ENCODE measurements around the gene RASGRP2. TPM values are rescaled to one million over a fixed set of nuclear protein-coding genes. Genes with fewer than 3 reads are reported as not detected.
"Not testable (repeated sequence)": the region's sequence is repeated elsewhere in the genome, so short reads cannot be mapped to it uniquely, and the experiment has no call there.

The RASGRP2 gene
- total RNA-seq, 1 donor from 2014 or later: not detected

- no peak overlapping the region for H3K4me3 ChIP-seq (ENCODE audit: low read depth, low read length)
- no peaks in the 10 kb centered on the region for H3K36me3 ChIP-seq (ENCODE audit: control insufficient read depth, insufficient read depth, low read length)
- DNase-seq (ENCODE audit: low read depth) (no peak), FAIRE-seq (no peak)
- TF ChIP-seq CTCF (IDR thresholded peaks at IDR 0.05; ENCODE audit: insufficient read depth, low read length, severe bottlenecking): no peak
- H3K27me3 ChIP-seq (ENCODE audit: control insufficient read depth, insufficient read depth, low read length): peaks cover 26% of the 10 kb centered on the region
Measured at GRCh38 chr11:64711138-64711955, 32.6 kb downstream of the RASGRP2 start.

DNA sequence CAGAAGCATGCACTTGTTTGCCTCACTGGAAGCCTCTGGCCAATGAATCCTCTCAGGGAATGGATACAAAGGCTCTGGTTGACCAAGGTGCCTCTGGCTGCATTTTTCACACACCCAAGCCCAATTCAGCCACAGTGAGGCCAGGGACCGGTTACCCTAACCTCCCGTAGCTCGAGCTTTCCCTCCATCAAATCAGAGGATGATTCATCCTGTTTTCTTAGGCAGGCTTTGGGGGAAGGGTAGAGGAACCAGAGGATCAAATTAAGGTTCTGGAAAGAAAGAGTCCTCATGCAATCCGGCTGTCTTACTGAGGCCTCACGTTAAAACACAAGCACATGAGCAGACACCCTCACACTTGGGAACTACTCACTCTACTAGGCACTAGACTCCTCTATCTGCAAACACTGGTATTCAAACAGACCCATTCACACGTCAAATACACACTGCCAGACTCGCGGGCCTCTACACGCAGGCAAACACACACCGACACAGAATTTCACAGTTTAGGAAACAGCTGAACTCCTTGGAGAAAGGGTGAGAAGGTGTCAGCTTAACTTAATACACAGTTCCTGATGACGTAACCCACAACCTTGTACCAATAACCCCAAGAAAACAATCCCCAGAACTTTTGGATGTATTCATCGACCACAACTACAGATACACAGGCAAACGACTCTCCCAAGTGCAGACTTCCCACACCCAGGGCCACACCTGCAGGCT, 33.4 kb downstream of the RASGRP2 start:
- peaks cover 24% of the 10 kb centered on the region for H3K27me3 ChIP-seq (ENCODE audit: control insufficient read depth, insufficient read depth, low read length)
- TF ChIP-seq CTCF (IDR thresholded peaks at IDR 0.05; ENCODE audit: insufficient read depth, low read length, severe bottlenecking): no peak
- DNase-seq (ENCODE audit: low read depth) (peak; percentile 43), FAIRE-seq (peak; percentile 28)
- no peak overlapping the region for H3K4me3 ChIP-seq (ENCODE audit: low read depth, low read length)
- no peaks in the 10 kb centered on the region for H3K36me3 ChIP-seq (ENCODE audit: control insufficient read depth, insufficient read depth, low read length)

DNA sequence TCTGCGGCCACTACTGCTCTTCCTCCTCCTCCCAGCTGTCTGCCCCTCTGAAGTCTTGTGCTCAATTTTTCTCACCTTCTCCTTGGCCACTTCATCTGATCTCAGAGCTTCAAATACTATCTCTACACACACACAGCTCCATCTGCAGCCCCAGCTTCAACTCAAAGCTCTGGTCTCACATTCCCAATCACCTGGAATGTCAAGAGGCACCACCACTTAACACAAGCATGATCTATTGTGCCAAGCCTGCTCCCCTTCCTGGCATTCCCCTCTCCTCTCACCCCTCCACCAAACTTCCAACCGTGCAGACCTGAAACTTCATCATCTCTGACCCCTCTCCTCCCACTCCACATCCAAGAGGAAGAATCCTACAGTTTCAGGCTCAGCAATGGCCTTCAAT, 38.4 kb downstream of the RASGRP2 start:
- no peak overlapping the region for H3K4me3 ChIP-seq (ENCODE audit: low read depth, low read length)
- DNase-seq (ENCODE audit: low read depth) (no peak), FAIRE-seq (no peak)
- H3K27me3 ChIP-seq (ENCODE audit: control insufficient read depth, insufficient read depth, low read length): peaks cover 4% of the 10 kb centered on the region
- TF ChIP-seq CTCF (IDR thresholded peaks at IDR 0.05; ENCODE audit: insufficient read depth, low read length, severe bottlenecking): no peak
- H3K36me3 ChIP-seq (ENCODE audit: control insufficient read depth, insufficient read depth, low read length): no peaks in the 10 kb centered on the region

GRCh38 chr11:64703048-64703447, 40.9 kb downstream of the RASGRP2 start:
- DNase-seq (ENCODE audit: low read depth) (no peak), FAIRE-seq (no peak)
- TF ChIP-seq CTCF (IDR thresholded peaks at IDR 0.05; ENCODE audit: insufficient read depth, low read length, severe bottlenecking): no peak
- Histone ChIP-seq H3K36me3 (ENCODE audit: control insufficient read depth, insufficient read depth, low read length) (no peaks in the 10 kb centered on the region), H3K4me3 (ENCODE audit: low read depth, low read length) (no peak overlapping the region), H3K27me3 (ENCODE audit: control insufficient read depth, insufficient read depth, low read length) (peaks cover 5% of the 10 kb centered on the region)

DNA sequence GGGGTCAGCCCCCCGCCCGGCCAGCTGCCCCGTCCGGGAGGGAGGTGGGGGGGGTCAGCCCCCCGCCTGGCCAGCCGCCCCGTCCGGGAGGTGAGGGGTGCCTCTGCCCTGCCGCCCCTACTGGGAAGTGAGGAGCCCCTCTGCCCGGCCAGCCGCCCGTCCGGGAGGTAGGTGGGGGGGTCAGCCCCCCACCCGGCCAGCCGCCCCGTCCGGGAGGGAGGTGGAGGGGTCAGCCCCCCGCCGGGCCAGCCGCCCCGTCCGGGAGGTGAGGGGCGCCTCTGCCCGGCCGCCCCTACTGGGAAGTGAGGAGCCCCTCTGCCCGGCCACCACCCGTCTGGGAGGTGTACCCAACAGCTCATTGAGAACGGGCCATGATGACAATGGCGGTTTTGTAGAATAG, 42.0 kb downstream of the RASGRP2 start:
- not testable (repeated sequence) for H3K4me3 ChIP-seq (ENCODE audit: low read depth, low read length); H3K36me3 ChIP-seq (ENCODE audit: control insufficient read depth, insufficient read depth, low read length); H3K27me3 ChIP-seq (ENCODE audit: control insufficient read depth, insufficient read depth, low read length); DNase-seq (ENCODE audit: low read depth); FAIRE-seq

GRCh38 chr11:64698427-64698826, 45.5 kb downstream of the RASGRP2 start:
- no peak for TF ChIP-seq CTCF (IDR thresholded peaks at IDR 0.05; ENCODE audit: insufficient read depth, low read length, severe bottlenecking)
- FAIRE-seq (no peak), DNase-seq (ENCODE audit: low read depth) (no peak)
- H3K27me3 ChIP-seq (ENCODE audit: control insufficient read depth, insufficient read depth, low read length): peaks cover 16% of the 10 kb centered on the region
- H3K4me3 ChIP-seq (ENCODE audit: low read depth, low read length): no peak overlapping the region
- H3K36me3 ChIP-seq (ENCODE audit: control insufficient read depth, insufficient read depth, low read length): no peaks in the 10 kb centered on the region
